Kidney capillary endothelial cell (primary cell): Measurements from ENCODE around the gene JCHAIN.
"Not testable (repeated sequence)": the region's sequence is repeated elsewhere in the genome, so short reads cannot be mapped to it uniquely, and the experiment has no call there.

Source experiments
- DNase-seq: peaks from one replicate; pipeline ENCODE4 v3.0.0-alpha.2; 2018; ENCODE audit warnings: low spot score

JCHAIN gene

GRCh38 chr4:70688795-70689231 lies 22.5 kb upstream of the JCHAIN start:
- DNase-seq, result no peak

GRCh38 chr4:70687821-70688794 lies 21.8 kb upstream of the JCHAIN start, which contains the start of gene UTP3:
UTP3 (plus strand) TSS chr4:70688532; CDS start chr4:70688678, 146 bp downstream.
- DNase-seq, result peak; percentile 97

- no peak for DNase-seq
Observed at GRCh38 chr4:70687392-70687791, 21.1 kb upstream of the JCHAIN start.

- not testable (repeated sequence) for DNase-seq
Observed at GRCh38 chr4:70682142-70682541, 15.8 kb upstream of the JCHAIN start.

GRCh38 chr4:70681704-70682103 lies 15.4 kb upstream of the JCHAIN start:
- DNase-seq, result no peak

GRCh38 chr4:70680934-70681333 lies 14.6 kb upstream of the JCHAIN start:
- DNase-seq, result no peak

GRCh38 chr4:70678383-70678999 lies 12.2 kb upstream of the JCHAIN start:
- no peak for DNase-seq

- DNase-seq, result no peak
Observed at GRCh38 chr4:70676554-70677090, 10.3 kb upstream of the JCHAIN start.

GRCh38 chr4:70674731-70675130 lies 8.4 kb upstream of the JCHAIN start:
- no peak for DNase-seq

- DNase-seq, result no peak
Observed at GRCh38 chr4:70674191-70674590, 7.9 kb upstream of the JCHAIN start.

- DNase-seq, result no peak
Observed at GRCh38 chr4:70671091-70671490, 4.8 kb upstream of the JCHAIN start.

GRCh38 chr4:70670332-70671014 lies 4.2 kb upstream of the JCHAIN start:
- no peak for DNase-seq

- no peak for DNase-seq
Observed at GRCh38 chr4:70667740-70668535, 1.6 kb upstream of the JCHAIN start.

- DNase-seq, result not testable (repeated sequence)
Observed at GRCh38 chr4:70661309-70661922, 4.9 kb downstream of the JCHAIN start.

GRCh38 chr4:70660106-70660505 lies 6.2 kb downstream of the JCHAIN start:
- DNase-seq, result no peak

- no peak for DNase-seq
Observed at GRCh38 chr4:70658418-70658817, 7.9 kb downstream of the JCHAIN start.

GRCh38 chr4:70657326-70657725 lies 9.0 kb downstream of the JCHAIN start:
- DNase-seq, result no peak

- DNase-seq, result no peak
Observed at GRCh38 chr4:70654605-70655011, 11.7 kb downstream of the JCHAIN start.

- DNase-seq, result peak; percentile 44
Observed at GRCh38 chr4:70651864-70652506, 14.3 kb downstream of the JCHAIN start.

GRCh38 chr4:70650741-70651140 lies 15.6 kb downstream of the JCHAIN start:
- DNase-seq, result not testable (repeated sequence)
